Erythroblast (primary cell): ENCODE data around the gene CREBRF.

Source experiments
- GATA1 ChIP-seq: IDR thresholded peaks from 2 replicates; pipeline ENCODE4 v1.6.1; 2011; ENCODE audit warnings: low read depth, mild to moderate bottlenecking, control low read depth, low read length, moderate library complexity
- POLR2A ChIP-seq: IDR thresholded peaks from 2 replicates; pipeline ENCODE4 v1.6.1; 2011; ENCODE audit warnings: mild to moderate bottlenecking, low read length

- no peak for TF ChIP-seq POLR2A
- TF ChIP-seq GATA1, result no peak
Measured at GRCh38 chr5:173056783-173057061, 570 bp downstream of the CREBRF start.
